Sigmoid colon (tissue), 4 donors: Measurements from ENCODE around the gene VAV3.

Experiments
- EP300 ChIP-seq, 4 donors: sonication (generic); formaldehyde crosslinking; IDR thresholded peaks; one replicate each; pipeline ENCODE4 v1.6.1; 2017; ENCODE audit warnings: antibody characterized with exemption in 4 of 4
- POLR2A ChIP-seq, 2 donors: fragments of 450-650 bp; IDR thresholded peaks; one replicate each; pipeline ENCODE4 v1.6.1; 2016; ENCODE audit warnings: antibody characterized with exemption in 2 of 2, mild to moderate bottlenecking in 2 of 2, moderate library complexity in 2 of 2
- TF ChIP-seq, protein P1 (sequence below), 4 experiments: fragments of 450-650 bp in 3 of 4; fragments of 200-600 bp in 1 of 4; IDR thresholded peaks; one replicate each; pipeline ENCODE4 v1.5.1; 2016 to 2019; ENCODE audit warnings: antibody characterized with exemption in 4 of 4, mild to moderate bottlenecking in 3 of 4, moderate library complexity in 2 of 4

DNA sequence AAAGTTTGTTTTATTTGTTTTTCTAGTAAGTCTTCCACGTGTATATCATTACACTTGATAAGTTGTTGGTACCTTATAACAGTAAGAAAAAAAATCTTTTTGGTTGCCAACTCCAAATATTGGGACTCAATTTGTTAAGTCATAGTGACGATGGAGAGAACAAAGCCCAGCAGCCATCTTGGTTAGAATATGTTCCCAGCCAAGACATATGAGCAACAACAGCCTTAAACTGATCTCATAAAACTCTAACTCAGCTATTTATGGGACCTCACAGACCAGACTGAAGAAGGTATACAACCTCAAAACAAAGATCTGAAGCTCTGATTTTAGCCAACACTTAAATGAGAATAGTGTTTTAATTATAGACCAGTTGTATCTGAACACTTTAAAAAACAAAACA lies 281.3 kb downstream of the VAV3 start:
- TF ChIP-seq, protein P1, sequence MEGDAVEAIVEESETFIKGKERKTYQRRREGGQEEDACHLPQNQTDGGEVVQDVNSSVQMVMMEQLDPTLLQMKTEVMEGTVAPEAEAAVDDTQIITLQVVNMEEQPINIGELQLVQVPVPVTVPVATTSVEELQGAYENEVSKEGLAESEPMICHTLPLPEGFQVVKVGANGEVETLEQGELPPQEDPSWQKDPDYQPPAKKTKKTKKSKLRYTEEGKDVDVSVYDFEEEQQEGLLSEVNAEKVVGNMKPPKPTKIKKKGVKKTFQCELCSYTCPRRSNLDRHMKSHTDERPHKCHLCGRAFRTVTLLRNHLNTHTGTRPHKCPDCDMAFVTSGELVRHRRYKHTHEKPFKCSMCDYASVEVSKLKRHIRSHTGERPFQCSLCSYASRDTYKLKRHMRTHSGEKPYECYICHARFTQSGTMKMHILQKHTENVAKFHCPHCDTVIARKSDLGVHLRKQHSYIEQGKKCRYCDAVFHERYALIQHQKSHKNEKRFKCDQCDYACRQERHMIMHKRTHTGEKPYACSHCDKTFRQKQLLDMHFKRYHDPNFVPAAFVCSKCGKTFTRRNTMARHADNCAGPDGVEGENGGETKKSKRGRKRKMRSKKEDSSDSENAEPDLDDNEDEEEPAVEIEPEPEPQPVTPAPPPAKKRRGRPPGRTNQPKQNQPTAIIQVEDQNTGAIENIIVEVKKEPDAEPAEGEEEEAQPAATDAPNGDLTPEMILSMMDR (IDR thresholded peaks at IDR 0.05) = no peak
- TF ChIP-seq POLR2A (IDR thresholded peaks at IDR 0.05) (no peak), EP300 (IDR thresholded peaks at IDR 0.05) (peak in 1 of 4 donors; percentile 62)
